ENCODE results near the gene ERP27. TPM values are rescaled to one million over a fixed set of nuclear protein-coding genes. Genes with fewer than 3 reads are reported as not detected.

ERP27 gene
- polyA plus RNA-seq, 1 donor (not counting 4 experiments of a cell fraction or from before 2014, with no cell fraction given): 0.18 TPM

- H3K9me1 ChIP-seq (ENCODE audit: control insufficient read depth, extremely low read depth, insufficient read depth, low read length): no peaks in the 10 kb centered on the region
- H3K79me2 ChIP-seq (ENCODE audit: control insufficient read depth, insufficient read depth, low read length): no peaks in the 10 kb centered on the region
- dilution Hi-C loops (cut with MboI; ENCODE audit: extremely low pct_ligation_motif_present, low sequenced_read_pairs): no loop called here
- DNase-seq (ENCODE audit: low read depth, low spot score) (no peak), FAIRE-seq (peak; percentile 34)
- H3K9ac ChIP-seq (ENCODE audit: control insufficient read depth, extremely low read depth, insufficient read depth, low read length): no peak overlapping the region
- H3K4me3 ChIP-seq (ENCODE audit: control insufficient read depth in 2 of 3, extremely low read depth in 1 of 3, insufficient read depth in 2 of 3, low read depth in 1 of 3, low read length in 3 of 3): no peak overlapping the region
- no peaks in the 10 kb centered on the region for H3K9me3 ChIP-seq (ENCODE audit: control insufficient read depth, low read depth, low read length)
- no peak overlapping the region for H3K4me2 ChIP-seq (ENCODE audit: control insufficient read depth, extremely low read depth, insufficient read depth, low read depth, low read length)
- no peaks in the 10 kb centered on the region for H3K27me3 ChIP-seq (ENCODE audit: control insufficient read depth, extremely low read depth, insufficient read depth, low read length)
- TF ChIP-seq CTCF (optimal IDR thresholded peaks at IDR 0.05 in 1 of 3, IDR thresholded peaks at IDR 0.05 in 1 of 3, conservative IDR thresholded peaks at IDR 0.05 in 1 of 3; ENCODE audit: extremely low read depth in 1 of 3, insufficient read depth in 2 of 3, low read length in 3 of 3): no peak
- TF ChIP-seq EZH2 (IDR thresholded peaks at IDR 0.05; ENCODE audit: low read length): no peak
- H3K4me1 ChIP-seq (ENCODE audit: control insufficient read depth, extremely low read depth, insufficient read depth, low read length): no peaks in the 10 kb centered on the region
- H3K27ac ChIP-seq (ENCODE audit: control insufficient read depth, insufficient read depth, low read length): no peak overlapping the region
- H4K20me1 ChIP-seq (ENCODE audit: control insufficient read depth, extremely low read depth, insufficient read depth, low read length): no peaks in the 10 kb centered on the region
- H3K36me3 ChIP-seq (ENCODE audit: control insufficient read depth in 2 of 2, extremely low read depth in 1 of 2, insufficient read depth in 2 of 2, low read length in 2 of 2): no peaks in the 10 kb centered on the region
- no peak overlapping the region for H2AFZ ChIP-seq (ENCODE audit: control insufficient read depth, low read length)
These were observed 48.1 kb upstream of the ERP27 start for GRCh38 chr12:14986449-14986848.

GRCh38 chr12:14984766-14985285 lies 46.5 kb upstream of the ERP27 start:
- dilution Hi-C loops (cut with MboI; ENCODE audit: extremely low pct_ligation_motif_present, low sequenced_read_pairs): no loop called here
- H2AFZ ChIP-seq (ENCODE audit: control insufficient read depth, low read length): no peak overlapping the region
- no peak overlapping the region for H3K9ac ChIP-seq (ENCODE audit: control insufficient read depth, extremely low read depth, insufficient read depth, low read length)
- H3K27ac ChIP-seq (ENCODE audit: control insufficient read depth, insufficient read depth, low read length): no peak overlapping the region
- no peaks in the 10 kb centered on the region for H3K36me3 ChIP-seq (ENCODE audit: control insufficient read depth in 2 of 2, extremely low read depth in 1 of 2, insufficient read depth in 2 of 2, low read length in 2 of 2)
- no peak for FAIRE-seq
- no peak overlapping the region for H3K4me2 ChIP-seq (ENCODE audit: control insufficient read depth, extremely low read depth, insufficient read depth, low read depth, low read length)
- no peaks in the 10 kb centered on the region for H3K79me2 ChIP-seq (ENCODE audit: control insufficient read depth, insufficient read depth, low read length)
- DNase-seq (ENCODE audit: low read depth, low spot score): no peak
- TF ChIP-seq EZH2 (IDR thresholded peaks at IDR 0.05; ENCODE audit: low read length) (no peak), CTCF (optimal IDR thresholded peaks at IDR 0.05 in 1 of 3, IDR thresholded peaks at IDR 0.05 in 1 of 3, conservative IDR thresholded peaks at IDR 0.05 in 1 of 3; ENCODE audit: extremely low read depth in 1 of 3, insufficient read depth in 2 of 3, low read length in 3 of 3) (no peak)
- no peaks in the 10 kb centered on the region for H3K9me3 ChIP-seq (ENCODE audit: control insufficient read depth, low read depth, low read length)
- no peaks in the 10 kb centered on the region for H3K27me3 ChIP-seq (ENCODE audit: control insufficient read depth, extremely low read depth, insufficient read depth, low read length)
- no peaks in the 10 kb centered on the region for H3K4me1 ChIP-seq (ENCODE audit: control insufficient read depth, extremely low read depth, insufficient read depth, low read length)
- H3K9me1 ChIP-seq (ENCODE audit: control insufficient read depth, extremely low read depth, insufficient read depth, low read length): no peaks in the 10 kb centered on the region
- H3K4me3 ChIP-seq (ENCODE audit: control insufficient read depth in 2 of 3, extremely low read depth in 1 of 3, insufficient read depth in 2 of 3, low read depth in 1 of 3, low read length in 3 of 3): no peak overlapping the region
- no peaks in the 10 kb centered on the region for H4K20me1 ChIP-seq (ENCODE audit: control insufficient read depth, extremely low read depth, insufficient read depth, low read length)

Measured in keratinocyte (primary cell).